ENCODE results near the gene KLF9.

The KLF9 gene

DNA sequence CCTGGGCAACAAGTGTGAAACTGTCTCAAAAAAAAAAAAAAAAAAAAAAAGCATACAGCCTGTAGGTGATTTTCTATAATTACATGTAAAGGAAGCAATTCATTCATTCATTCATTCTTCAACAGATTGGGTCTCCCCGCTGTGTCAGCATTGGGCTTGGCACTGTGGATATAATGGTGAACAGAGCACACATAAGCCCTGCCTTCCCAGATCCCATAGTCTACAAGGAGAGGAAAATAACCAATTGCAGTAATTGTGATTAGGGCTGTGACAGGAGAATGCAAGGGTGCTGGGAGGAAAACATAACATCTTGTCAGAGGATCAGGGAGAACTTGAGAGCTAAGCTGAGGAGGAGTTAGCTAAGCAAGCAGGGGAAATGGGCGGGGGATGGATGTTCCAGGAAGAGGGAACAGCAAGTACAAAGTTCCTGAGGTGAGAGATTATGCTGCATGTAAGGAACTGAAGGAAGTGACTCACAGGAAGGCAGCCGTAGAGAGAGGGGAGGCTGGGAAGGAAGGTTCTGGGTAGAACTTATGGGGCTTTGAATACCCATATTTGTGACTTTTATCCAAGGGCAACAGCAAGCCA lies 24.0 kb upstream of the KLF9 start:
- peak overlapping the region; percentile 18; the same call in 1 of the 2 replicates for H3K27ac ChIP-seq
- TF ChIP-seq, protein P1, sequence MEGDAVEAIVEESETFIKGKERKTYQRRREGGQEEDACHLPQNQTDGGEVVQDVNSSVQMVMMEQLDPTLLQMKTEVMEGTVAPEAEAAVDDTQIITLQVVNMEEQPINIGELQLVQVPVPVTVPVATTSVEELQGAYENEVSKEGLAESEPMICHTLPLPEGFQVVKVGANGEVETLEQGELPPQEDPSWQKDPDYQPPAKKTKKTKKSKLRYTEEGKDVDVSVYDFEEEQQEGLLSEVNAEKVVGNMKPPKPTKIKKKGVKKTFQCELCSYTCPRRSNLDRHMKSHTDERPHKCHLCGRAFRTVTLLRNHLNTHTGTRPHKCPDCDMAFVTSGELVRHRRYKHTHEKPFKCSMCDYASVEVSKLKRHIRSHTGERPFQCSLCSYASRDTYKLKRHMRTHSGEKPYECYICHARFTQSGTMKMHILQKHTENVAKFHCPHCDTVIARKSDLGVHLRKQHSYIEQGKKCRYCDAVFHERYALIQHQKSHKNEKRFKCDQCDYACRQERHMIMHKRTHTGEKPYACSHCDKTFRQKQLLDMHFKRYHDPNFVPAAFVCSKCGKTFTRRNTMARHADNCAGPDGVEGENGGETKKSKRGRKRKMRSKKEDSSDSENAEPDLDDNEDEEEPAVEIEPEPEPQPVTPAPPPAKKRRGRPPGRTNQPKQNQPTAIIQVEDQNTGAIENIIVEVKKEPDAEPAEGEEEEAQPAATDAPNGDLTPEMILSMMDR (IDR thresholded peaks at IDR 0.05): no peak
- no peak for TF ChIP-seq ZFX (IDR thresholded peaks at IDR 0.05; ENCODE audit: borderline replicate concordance)

DNA sequence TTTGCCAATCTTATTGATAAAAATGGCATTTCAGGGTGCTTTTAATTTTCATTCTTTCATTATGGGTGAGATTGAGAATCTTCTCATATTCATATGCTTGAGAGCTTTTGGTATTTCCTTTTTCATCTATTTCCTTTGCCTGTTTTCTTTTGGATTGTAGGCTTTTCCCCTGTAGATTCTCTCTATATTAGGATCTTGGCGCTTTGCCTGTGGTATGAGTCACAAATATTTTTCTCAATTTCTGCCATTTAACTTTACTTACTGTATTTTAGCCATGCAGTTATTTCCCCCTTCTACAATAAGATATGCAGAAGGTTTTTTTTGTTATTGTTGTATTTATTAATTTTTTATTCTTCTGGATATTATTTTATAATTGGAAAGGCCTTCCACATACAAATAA lies 21.5 kb upstream of the KLF9 start:
- TF ChIP-seq ZFX (IDR thresholded peaks at IDR 0.05; ENCODE audit: borderline replicate concordance): no peak
- TF ChIP-seq, protein P1 (IDR thresholded peaks at IDR 0.05): no peak
- no peak overlapping the region for H3K27ac ChIP-seq

DNA sequence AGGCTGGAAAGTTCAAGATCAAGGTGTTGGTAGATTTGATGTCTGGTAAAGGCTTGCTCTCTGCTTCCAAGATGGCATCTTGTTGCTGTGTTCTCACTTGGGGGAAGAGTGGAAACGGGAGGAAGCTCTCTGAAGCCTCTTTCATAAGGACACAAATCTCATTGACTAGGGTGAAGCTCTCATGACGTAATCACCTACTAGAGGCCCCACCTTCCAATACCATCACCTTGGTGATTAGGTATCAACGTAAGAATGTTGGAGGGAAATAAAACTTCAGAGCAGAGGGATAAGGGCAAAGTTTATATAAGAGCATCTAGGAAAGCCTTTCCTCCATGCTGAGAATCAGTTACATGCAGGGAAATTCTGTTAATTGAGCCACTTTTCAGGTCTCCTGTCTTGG lies 15.4 kb upstream of the KLF9 start:
- no peak for TF ChIP-seq ZFX (IDR thresholded peaks at IDR 0.05; ENCODE audit: borderline replicate concordance)
- no peak overlapping the region for H3K27ac ChIP-seq

DNA sequence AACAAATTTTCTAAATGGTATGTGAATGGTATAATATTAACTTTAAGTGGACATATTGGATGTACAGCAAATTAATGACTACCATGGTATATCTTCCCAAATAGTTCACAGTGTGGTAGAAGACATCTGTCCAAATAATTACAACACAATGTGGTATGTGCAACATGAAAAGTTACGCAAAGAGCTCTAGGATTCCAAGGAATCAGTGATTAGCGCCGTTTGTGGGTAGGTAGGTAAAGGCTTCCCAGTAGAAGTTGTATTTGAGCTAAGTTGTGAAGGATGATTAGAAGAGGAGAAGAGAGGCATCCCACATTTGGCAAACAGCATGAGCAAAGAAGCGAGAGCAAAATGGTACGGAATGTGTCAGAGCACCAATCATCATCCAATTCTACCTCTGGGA lies 14.3 kb upstream of the KLF9 start:
- no peak overlapping the region for H3K27ac ChIP-seq
- TF ChIP-seq, protein P1 (IDR thresholded peaks at IDR 0.05): no peak
- no peak for TF ChIP-seq ZFX (IDR thresholded peaks at IDR 0.05; ENCODE audit: borderline replicate concordance)

DNA sequence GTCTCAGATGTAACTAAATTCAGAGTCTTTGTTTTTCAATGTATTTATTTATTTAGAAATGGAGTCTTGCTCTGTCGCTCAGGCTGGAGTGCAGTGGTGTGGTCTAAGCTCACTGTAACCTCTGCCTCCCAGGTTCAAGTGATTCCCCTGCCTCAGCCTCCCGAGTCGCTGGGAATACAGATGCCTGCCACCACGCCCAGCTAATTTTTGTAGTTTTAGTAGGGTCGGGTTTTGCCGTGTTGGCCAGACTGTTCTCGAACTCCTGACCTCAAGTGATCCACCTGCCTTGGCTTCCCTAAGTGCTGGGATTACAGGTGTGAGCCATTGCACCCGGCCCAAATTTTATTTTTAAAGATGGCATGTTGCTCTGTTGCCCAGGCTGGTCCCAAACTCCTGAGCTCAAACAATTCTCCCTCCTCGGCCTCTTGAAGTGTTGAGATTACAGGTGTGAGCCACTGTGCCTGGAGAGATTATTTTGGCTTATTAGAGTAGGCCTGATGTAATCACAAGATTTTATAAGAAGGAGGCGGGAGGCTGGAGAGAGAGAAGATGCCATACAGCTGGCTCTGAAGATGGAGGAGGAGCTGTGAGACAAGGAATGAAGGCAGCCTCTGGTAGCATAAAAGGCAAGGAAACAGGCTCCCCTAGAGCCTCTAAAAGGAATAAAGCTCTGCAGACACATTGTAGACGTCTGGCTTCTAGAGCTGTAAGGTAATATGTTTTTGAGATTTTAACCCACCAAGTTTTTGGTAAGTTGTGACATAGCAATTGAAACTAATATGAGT lies 12.9 kb upstream of the KLF9 start:
- H3K27ac ChIP-seq: no peak overlapping the region
- TF ChIP-seq, protein P1 (IDR thresholded peaks at IDR 0.05): no peak
- TF ChIP-seq ZFX (IDR thresholded peaks at IDR 0.05; ENCODE audit: borderline replicate concordance): no peak

DNA sequence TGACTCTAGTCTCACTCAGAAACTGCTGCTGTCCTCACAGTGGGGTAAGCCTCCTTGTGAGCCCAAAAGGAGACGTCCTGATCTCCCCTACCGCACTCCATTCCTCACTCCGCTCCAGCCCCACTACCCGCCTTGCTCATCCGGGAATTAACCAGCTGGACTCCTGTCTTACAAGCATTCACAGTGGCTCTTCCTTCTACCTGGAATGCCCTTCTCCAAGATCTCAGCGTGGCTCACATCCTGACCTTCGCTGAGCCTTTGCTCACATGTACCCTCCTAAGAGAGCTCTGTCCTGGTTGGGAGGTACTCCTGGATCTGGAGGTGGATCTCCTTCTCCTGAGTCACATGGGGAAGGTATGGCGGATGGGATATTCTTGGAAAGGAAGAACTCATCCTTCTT lies 10.7 kb upstream of the KLF9 start:
- no peak for TF ChIP-seq ZFX (IDR thresholded peaks at IDR 0.05; ENCODE audit: borderline replicate concordance)
- TF ChIP-seq, protein P1 (IDR thresholded peaks at IDR 0.05): no peak
- no peak overlapping the region for H3K27ac ChIP-seq

DNA sequence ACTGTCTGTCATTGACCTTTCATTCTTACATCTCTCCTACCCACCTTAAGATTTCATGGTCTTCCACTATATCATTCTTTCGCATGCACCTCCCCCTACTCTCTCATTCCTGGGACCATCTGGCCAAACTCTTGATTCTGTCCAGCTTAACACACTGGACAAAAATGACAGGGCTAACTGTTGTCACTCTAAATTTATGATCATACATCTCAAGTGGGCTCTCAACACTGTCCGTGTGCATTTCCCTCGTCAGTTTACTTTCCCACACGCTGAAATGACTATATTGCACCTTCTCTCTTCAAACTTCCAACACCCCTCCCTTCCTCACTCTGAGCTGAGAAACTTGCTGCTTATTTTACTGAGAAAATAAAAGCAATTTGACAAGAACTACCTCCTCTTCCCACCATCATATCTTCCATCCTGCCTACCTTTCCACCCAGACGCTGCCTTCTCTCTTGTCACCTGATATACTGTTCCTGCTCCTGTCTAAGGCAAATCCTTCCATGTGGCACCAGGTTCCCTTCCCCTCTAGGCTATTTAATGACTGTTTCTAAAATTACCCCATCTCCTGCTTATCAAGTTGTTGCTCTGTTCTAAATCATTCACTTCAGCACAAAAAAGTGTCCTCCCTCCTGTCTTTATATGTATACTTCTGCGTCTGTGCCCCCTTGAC lies 8.1 kb upstream of the KLF9 start:
- TF ChIP-seq, protein P1 (IDR thresholded peaks at IDR 0.05): no peak
- no peak for TF ChIP-seq ZFX (IDR thresholded peaks at IDR 0.05; ENCODE audit: borderline replicate concordance)
- no peak overlapping the region for H3K27ac ChIP-seq
